Measurements from ENCODE around the gene SNX13.
"Not testable (repeated sequence)": the region's sequence is repeated elsewhere in the genome, so short reads cannot be mapped to it uniquely, and the experiment has no call there.

SNX13 gene

DNA sequence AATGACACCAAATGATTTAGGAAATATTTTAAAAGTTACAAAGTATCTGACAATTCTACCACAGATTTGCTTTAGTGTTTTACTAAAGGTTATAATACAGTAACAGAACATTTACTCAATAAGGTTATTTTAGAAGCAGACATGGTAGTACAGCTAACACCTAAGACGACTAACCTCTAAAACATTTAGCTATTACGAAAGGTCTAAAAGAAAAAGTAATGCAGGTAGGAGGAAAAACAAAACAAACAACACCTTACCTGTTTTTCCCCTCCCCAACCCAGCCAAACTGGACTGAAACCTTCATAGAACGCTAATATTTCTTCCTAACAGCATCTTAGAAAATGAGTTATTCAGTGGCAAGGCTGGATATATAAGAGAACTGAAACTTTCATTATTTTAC, 111.3 kb downstream of the SNX13 start:
- DNase-seq (ENCODE audit: low spot score): no peak
- in situ Hi-C loops (cut with MboI; ENCODE audit: low pct_unique_long_range_greater_than_20kb, low sequenced_read_pairs, unreplicated experiment): no loop called here
- TF ChIP-seq, protein P1, sequence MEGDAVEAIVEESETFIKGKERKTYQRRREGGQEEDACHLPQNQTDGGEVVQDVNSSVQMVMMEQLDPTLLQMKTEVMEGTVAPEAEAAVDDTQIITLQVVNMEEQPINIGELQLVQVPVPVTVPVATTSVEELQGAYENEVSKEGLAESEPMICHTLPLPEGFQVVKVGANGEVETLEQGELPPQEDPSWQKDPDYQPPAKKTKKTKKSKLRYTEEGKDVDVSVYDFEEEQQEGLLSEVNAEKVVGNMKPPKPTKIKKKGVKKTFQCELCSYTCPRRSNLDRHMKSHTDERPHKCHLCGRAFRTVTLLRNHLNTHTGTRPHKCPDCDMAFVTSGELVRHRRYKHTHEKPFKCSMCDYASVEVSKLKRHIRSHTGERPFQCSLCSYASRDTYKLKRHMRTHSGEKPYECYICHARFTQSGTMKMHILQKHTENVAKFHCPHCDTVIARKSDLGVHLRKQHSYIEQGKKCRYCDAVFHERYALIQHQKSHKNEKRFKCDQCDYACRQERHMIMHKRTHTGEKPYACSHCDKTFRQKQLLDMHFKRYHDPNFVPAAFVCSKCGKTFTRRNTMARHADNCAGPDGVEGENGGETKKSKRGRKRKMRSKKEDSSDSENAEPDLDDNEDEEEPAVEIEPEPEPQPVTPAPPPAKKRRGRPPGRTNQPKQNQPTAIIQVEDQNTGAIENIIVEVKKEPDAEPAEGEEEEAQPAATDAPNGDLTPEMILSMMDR (IDR thresholded peaks at IDR 0.05; ENCODE audit: extremely low read depth, insufficient read depth, missing control alignments): no peak

DNA sequence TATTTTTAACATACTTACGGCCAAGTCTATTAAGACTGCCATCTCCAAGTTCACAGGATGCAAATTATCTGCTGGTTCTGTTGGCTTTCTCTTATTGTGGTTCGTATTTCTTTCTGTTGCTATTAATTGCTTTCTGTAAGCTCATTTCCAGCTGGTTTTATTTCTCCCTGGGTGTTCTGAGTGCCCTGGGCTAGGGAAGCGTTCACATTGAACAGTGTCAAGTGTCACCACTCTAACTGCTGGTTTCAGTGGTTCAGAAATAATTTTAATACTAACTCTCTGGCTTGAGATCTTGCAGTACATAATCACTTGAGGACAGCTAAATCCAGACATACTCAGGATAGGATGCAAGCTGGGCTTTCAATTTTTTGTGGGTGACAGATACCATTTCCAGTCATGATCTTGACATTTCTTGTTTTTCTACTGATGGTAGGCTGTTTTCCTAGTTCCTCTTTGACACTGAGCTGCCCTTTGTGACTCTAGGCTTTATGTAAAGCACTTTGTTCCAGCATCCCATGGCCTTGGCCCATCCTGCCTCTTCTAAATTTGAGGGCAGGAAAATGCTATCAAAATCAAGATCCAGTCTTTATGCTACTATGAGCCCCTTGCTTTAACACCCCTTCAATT, 117.6 kb downstream of the SNX13 start:
- TF ChIP-seq, protein P1 (IDR thresholded peaks at IDR 0.05; ENCODE audit: extremely low read depth, insufficient read depth, missing control alignments): no peak
- in situ Hi-C loops (cut with MboI; ENCODE audit: low pct_unique_long_range_greater_than_20kb, low sequenced_read_pairs, unreplicated experiment): no loop called here
- no peak for DNase-seq (ENCODE audit: low spot score)

DNA sequence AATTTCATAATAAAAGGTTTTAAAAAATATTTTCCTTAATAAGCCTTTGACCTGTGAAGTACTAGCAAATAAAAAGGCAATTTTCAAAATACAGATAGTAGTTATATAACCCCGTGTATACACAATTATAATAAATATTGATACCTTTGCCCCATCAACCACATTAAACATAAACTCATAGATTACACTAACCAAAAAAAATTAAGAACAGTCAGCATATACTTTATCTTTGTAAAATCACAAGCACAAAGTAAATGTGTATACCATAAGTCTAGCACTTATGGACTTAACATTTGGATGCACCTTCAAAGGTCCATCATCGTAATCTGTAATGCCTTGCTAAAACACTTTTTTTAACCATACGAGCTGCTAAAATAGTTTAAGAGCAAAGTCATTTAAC, 123.4 kb downstream of the SNX13 start:
- TF ChIP-seq, protein P1 (IDR thresholded peaks at IDR 0.05; ENCODE audit: extremely low read depth, insufficient read depth, missing control alignments): no peak
- in situ Hi-C loops (cut with MboI; ENCODE audit: low pct_unique_long_range_greater_than_20kb, low sequenced_read_pairs, unreplicated experiment): no loop called here
- DNase-seq (ENCODE audit: low spot score): no peak

DNA sequence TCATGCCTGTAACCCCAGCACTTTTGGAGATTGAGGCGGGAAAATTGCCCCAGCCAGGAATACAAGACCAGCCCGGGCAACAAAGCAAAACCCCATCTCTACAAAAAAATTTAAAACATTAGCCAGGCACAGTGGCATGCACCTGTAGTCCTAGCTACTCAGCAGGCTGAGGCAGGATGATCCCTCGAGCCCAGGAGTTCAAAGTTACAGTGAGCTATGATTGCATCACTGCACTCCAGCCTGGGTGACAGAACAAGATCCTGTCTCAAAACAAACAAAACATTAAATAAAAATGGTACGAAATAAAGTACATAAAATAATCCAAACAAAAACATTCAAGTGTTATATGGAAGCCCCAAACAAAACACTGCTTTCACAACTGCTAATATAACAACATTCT, 125.0 kb downstream of the SNX13 start:
- DNase-seq (ENCODE audit: low spot score): no peak
- in situ Hi-C loops (cut with MboI; ENCODE audit: low pct_unique_long_range_greater_than_20kb, low sequenced_read_pairs, unreplicated experiment): no loop called here
- TF ChIP-seq, protein P1 (IDR thresholded peaks at IDR 0.05; ENCODE audit: extremely low read depth, insufficient read depth, missing control alignments): no peak

DNA sequence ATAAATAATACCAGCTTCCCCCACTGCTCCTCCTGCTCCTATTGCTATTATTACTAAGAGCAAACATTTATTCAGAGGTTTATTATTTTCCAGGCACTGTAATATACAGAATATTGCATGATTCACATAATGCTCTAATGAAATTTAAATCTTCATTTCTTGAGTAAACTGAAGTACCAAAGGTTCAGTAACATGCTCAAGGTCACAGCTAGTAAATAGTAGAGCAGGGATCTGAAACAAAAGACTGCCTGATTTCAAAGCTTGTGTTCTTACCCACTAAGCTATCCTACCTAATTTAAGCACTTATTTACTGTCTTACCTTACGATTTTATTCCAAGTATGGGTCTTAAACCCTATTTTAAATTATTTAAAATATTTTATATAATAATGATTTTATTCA, 126.2 kb downstream of the SNX13 start:
- in situ Hi-C loops (cut with MboI; ENCODE audit: low pct_unique_long_range_greater_than_20kb, low sequenced_read_pairs, unreplicated experiment): no loop called here
- no peak for DNase-seq (ENCODE audit: low spot score)
- TF ChIP-seq, protein P1 (IDR thresholded peaks at IDR 0.05; ENCODE audit: extremely low read depth, insufficient read depth, missing control alignments): no peak

DNA sequence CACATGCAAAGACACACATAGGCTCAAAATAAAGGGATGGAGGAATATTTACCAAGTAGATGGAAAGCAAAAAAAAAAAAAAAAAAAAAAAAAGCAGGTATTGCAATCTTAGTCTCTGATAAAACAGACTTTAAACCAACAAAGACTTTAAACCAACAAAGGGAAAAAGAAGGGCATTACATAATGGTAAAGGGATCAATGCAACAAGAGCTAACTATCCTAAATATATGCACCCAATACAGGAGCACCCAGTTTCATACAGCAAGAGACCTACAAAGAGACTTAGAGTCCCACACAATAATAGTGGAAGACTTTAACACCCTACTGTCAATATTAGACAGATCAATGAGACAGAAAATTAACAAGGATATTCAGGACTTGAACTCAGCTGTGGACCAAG, 131.1 kb downstream of the SNX13 start:
- DNase-seq (ENCODE audit: low spot score); in situ Hi-C loops (cut with MboI; ENCODE audit: low pct_unique_long_range_greater_than_20kb, low sequenced_read_pairs, unreplicated experiment): not testable (repeated sequence)

DNA sequence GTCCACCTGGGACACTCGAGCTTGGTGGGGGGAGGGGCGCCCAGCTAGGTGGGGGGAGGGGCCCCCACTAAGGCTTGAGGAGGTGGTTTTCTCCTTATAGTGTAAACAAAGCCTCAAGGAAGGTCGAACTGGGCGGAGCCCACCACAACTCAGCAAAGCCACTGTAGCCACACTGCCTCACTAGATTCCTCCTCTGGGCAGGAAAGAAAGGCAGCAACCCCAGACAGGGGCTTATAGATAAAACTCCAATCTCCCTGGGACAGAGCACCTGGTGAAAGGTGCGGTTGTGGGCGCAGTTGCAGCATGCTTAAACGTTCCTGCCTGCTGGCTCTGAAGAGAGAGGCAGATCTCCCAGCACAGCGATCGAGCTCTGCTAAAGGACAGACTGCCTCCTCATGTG, 133.1 kb downstream of the SNX13 start:
- in situ Hi-C loops (cut with MboI; ENCODE audit: low pct_unique_long_range_greater_than_20kb, low sequenced_read_pairs, unreplicated experiment): no loop called here
- DNase-seq (ENCODE audit: low spot score): no peak
- TF ChIP-seq, protein P1 (IDR thresholded peaks at IDR 0.05; ENCODE audit: extremely low read depth, insufficient read depth, missing control alignments): no peak

All from GM13977 (cell line).